ENCODE results near the gene KLK15.

GRCh38 chr19:50794074-50794875, 39.1 kb downstream of the KLK15 start:
- no peak for TF ChIP-seq POLR2A (IDR thresholded peaks at IDR 0.05; ENCODE audit: low read depth)
- TF ChIP-seq CTCF (IDR thresholded peaks at IDR 0.05), result no peak
- TF ChIP-seq EP300 (IDR thresholded peaks at IDR 0.05), result no peak

Measured in esophagus muscularis mucosa (tissue), 4 donors.